Measurements from ENCODE around the gene MRPL49. TPM values are rescaled to one million over a fixed set of nuclear protein-coding genes. Genes with fewer than 3 reads are reported as not detected.

MRPL49 gene
- total RNA-seq, 4 donors from 2014 or later, result 48.0 to 68.5 (median 61.7) TPM

GRCh38 chr11:65134240-65134951 is 12.3 kb downstream of the MRPL49 start, which contains the start of gene SYVN1:
Gene SYVN1, minus strand, starts transcription at chr11:65134519. Its CDS starts 918 bp downstream, at chr11:65133601.
- peak; percentile 85 to 94 for TF ChIP-seq POLR2A (IDR thresholded peaks at IDR 0.05)
- TF ChIP-seq POLR2AphosphoS5 (IDR thresholded peaks at IDR 0.05), result peak; percentile 75 to 99 (median 95)
- no peak for TF ChIP-seq CTCF (IDR thresholded peaks at IDR 0.05)
- no peak for TF ChIP-seq EP300 (IDR thresholded peaks at IDR 0.05)
- 5% methylated on average over 10 of the region's 60 CpGs for WGBS
- DNase-seq (ENCODE audit: low spot score in 2 of 2), result peak; percentile 94 to 97
- peak within 1 kb of the TSS; percentile 98 for H3K27ac ChIP-seq
- peaks cover 34% of the 10 kb centered on the region for H3K4me1 ChIP-seq
- H3K9me3 ChIP-seq, result no peaks in the 10 kb centered on the region
- H3K27me3 ChIP-seq, result no peaks in the 10 kb centered on the region
- H3K36me3 ChIP-seq, result peaks cover 31% of the 10 kb centered on the region
- peak within 1 kb of the TSS; percentile 80 for H3K4me3 ChIP-seq

- Histone ChIP-seq H3K4me3 (peak overlapping the region; percentile 80), H3K27me3 (no peaks in the 10 kb centered on the region), H3K9me3 (no peaks in the 10 kb centered on the region), H3K27ac (peak overlapping the region; percentile 98), H3K36me3 (peaks cover 24% of the 10 kb centered on the region), H3K4me1 (peaks cover 34% of the 10 kb centered on the region)
- TF ChIP-seq EP300 (IDR thresholded peaks at IDR 0.05) (no peak), POLR2A (IDR thresholded peaks at IDR 0.05) (no peak), CTCF (IDR thresholded peaks at IDR 0.05) (no peak), POLR2AphosphoS5 (IDR thresholded peaks at IDR 0.05) (peak in 2 of 3 donors; percentile 26 to 57)
- 1% methylated on average over 24 of the region's 24 CpGs for WGBS
- peak; percentile 94 to 95 for DNase-seq (ENCODE audit: low spot score in 2 of 2)
Observed at GRCh38 chr11:65134952-65135632, 13.0 kb downstream of the MRPL49 start.

GRCh38 chr11:65135633-65136145 is 13.6 kb downstream of the MRPL49 start:
- no peaks in the 10 kb centered on the region for H3K9me3 ChIP-seq
- WGBS, result 49% methylated on average over 11 of the region's 11 CpGs
- peaks cover 34% of the 10 kb centered on the region for H3K4me1 ChIP-seq
- peaks cover 18% of the 10 kb centered on the region for H3K36me3 ChIP-seq
- H3K27me3 ChIP-seq, result no peaks in the 10 kb centered on the region
- DNase-seq (ENCODE audit: low spot score in 2 of 2), result peak in 1 of 2 donors; percentile 59
- TF ChIP-seq POLR2A (IDR thresholded peaks at IDR 0.05), result no peak
- no peak for TF ChIP-seq EP300 (IDR thresholded peaks at IDR 0.05)
- TF ChIP-seq CTCF (IDR thresholded peaks at IDR 0.05), result no peak
- no peak for TF ChIP-seq POLR2AphosphoS5 (IDR thresholded peaks at IDR 0.05)
- H3K4me3 ChIP-seq, result peak overlapping the region; percentile 80
- H3K27ac ChIP-seq, result peak overlapping the region; percentile 98

- peak in 1 of 2 donors; percentile 27 for DNase-seq (ENCODE audit: low spot score in 2 of 2)
- Histone ChIP-seq H3K27ac (no peak overlapping the region), H3K36me3 (peaks cover 9% of the 10 kb centered on the region), H3K4me1 (peaks cover 33% of the 10 kb centered on the region), H3K9me3 (no peaks in the 10 kb centered on the region), H3K4me3 (no peak overlapping the region), H3K27me3 (no peaks in the 10 kb centered on the region)
- 83% methylated on average over 15 of the region's 15 CpGs for WGBS
- TF ChIP-seq CTCF (IDR thresholded peaks at IDR 0.05) (no peak), POLR2AphosphoS5 (IDR thresholded peaks at IDR 0.05) (no peak), POLR2A (IDR thresholded peaks at IDR 0.05) (no peak), EP300 (IDR thresholded peaks at IDR 0.05) (no peak)
Observed at GRCh38 chr11:65136515-65137096, 14.5 kb downstream of the MRPL49 start.
